CD4-positive, alpha-beta T cell treated with Interleukin-2 at 100 ng/mL for 4 hours (primary cell): ENCODE results near the gene DNAJC6.
A peak's percentile ranks its signal among the peaks of the same experiment; 100 is the strongest.

Experiments
- DNase-seq: peaks from one replicate; pipeline ENCODE4 v3.0.0-alpha.2; 2020; ENCODE audit warnings: low spot score

The DNAJC6 gene

GRCh38 chr1:65407877-65408276 lies 98.5 kb downstream of the DNAJC6 start:
- DNase-seq, result no peak

DNA sequence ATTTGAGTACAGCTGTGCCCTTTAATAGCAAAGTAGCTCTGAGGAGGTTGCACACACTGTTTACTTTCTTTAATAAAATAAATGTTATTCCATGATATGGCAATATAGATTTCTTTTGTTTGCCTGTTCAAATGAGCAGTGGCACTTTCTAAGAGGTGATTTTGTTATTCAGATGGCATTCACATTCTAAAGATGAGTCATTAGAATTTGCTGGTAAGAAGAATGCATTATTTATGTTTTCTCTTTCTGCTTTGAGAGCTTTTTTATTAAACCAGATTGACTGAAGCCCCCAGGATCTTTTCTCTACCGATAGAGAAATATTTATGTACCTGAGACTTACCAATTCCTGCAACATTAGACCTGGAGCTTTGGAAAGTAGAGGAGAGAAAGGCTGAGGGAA lies 100.0 kb downstream of the DNAJC6 start:
- DNase-seq, result no peak

GRCh38 chr1:65409816-65410326 lies 100.5 kb downstream of the DNAJC6 start:
- no peak for DNase-seq

DNA sequence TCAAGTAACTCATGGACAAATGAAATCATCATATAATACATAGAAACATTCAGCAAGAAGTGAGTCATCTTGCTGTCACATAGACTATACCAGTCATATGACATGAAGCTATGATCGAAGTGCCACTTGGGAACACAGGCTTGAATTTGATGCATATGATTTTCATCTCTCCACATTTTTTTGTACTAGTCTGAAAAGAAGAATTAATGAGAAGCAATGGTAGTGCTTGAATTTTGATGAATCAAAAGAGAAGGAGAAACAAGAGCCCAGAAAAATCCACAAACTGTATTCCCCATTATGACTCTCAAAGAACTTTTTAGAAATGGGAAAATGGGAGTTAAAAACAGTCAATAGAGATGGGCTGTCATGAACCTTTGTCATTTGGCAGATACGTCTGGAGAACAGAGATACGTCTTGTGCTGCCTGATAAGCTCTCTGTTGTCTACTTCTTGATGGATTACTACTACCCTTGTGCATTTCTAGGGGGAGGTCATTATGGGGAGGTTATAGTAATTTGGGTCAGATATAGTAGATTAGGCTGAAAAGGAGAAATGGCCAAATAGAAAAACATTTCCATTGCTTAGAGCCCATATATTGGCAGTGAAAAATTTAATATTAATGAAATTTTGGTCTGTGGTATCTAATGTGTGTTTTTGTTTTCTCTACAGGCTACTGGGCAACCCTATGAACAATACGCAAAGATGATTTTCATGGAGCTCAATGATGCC lies 103.1 kb downstream of the DNAJC6 start:
- no peak for DNase-seq

- no peak for DNase-seq
Observed at GRCh38 chr1:65412984-65413375, 103.6 kb downstream of the DNAJC6 start.

GRCh38 chr1:65414538-65414937 lies 105.2 kb downstream of the DNAJC6 start:
- DNase-seq, result no peak

GRCh38 chr1:65416767-65417166 lies 107.4 kb downstream of the DNAJC6 start:
- no peak for DNase-seq

- DNase-seq, result no peak
Observed at GRCh38 chr1:65417729-65418128, 108.4 kb downstream of the DNAJC6 start.

- DNase-seq, result no peak
Observed at GRCh38 chr1:65418522-65419185, 109.3 kb downstream of the DNAJC6 start.

- DNase-seq, result peak; percentile 99
Observed at GRCh38 chr1:65419681-65420589, 110.6 kb downstream of the DNAJC6 start.

- DNase-seq, result no peak
Observed at GRCh38 chr1:65420590-65421350, 111.4 kb downstream of the DNAJC6 start, which contains the start of the genes LEPR and LEPROT. Gene LEPR (plus strand): TSS chr1:65420668. CDS start chr1:65565566, 144,898 bp downstream. Gene LEPROT (plus strand): TSS chr1:65420668. CDS start chr1:65420725, 57 bp downstream.

DNA sequence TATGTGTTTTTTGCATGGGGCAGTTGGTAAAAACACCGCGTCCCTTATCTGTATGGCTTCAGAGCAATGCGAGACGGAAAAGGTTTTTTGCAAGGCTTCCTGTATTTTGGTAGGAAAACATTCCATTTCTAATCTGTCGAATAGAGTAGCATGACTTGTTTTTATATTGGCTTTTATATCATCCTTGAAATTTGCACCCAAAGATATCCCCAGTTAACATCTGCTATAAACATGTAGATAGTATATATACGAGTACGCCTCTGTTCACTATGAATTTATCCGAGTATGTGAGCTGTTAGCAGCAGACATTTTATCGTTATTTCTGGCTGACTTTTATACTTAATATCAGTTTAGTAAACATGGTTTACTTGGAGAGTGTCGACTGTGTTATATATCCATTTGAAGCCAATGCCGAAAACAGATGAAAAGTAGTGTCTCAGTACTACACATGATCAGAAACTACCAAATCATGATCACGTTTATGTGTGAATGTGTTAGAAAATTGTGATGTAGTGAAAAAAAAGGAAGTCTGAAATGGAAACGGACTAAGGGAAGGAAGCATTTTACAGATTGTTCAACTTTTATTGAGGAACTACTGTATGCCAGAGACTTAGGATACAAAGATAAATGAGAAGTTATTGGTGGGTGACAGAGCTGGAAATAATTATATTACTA lies 112.1 kb downstream of the DNAJC6 start:
- DNase-seq, result no peak

DNA sequence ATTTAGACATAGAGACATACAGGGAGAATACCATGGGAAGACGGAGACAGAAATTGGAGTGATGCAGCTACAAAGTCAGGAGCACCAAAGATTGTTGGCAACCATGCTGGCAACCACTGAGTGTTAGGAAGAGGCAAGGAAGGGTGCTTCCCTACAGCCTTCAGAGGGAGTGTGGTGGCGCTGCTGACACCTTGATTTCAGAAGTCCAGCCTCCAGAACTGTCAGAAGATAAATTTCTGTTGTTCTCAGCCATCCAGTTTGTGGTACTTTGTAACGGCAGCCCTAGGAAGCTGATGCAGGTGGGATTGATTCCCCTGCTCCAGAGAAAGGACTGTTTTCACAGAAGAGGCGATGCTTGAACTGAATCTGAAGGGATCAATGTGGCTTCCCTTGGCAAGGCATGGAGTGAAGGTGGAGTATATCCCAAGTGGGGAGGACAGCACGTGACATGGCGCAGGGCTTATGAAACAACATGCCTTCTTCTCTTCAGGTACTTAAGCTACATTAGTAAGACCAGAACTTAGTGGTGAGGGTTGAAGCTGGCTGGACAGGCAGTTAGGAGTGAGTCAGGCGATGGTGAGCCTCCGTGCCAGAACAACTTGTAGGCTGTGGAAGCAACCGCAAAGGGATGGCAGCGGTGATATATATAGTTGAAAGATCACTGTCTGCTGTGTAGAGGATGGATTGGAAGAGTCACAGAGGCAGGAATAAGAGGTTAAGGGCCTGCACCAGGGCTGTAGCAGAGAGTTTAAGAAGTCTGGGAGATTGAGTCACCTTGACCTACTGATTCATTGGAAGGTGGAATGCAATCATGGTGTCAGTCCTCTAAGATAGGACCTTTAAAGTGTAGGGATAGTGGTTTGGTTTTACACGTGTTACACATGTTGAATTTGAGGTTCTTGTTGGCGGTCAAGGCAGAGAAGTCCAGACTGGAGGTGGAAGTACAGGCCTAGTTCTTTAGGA lies 113.2 kb downstream of the DNAJC6 start:
- DNase-seq, result no peak

DNA sequence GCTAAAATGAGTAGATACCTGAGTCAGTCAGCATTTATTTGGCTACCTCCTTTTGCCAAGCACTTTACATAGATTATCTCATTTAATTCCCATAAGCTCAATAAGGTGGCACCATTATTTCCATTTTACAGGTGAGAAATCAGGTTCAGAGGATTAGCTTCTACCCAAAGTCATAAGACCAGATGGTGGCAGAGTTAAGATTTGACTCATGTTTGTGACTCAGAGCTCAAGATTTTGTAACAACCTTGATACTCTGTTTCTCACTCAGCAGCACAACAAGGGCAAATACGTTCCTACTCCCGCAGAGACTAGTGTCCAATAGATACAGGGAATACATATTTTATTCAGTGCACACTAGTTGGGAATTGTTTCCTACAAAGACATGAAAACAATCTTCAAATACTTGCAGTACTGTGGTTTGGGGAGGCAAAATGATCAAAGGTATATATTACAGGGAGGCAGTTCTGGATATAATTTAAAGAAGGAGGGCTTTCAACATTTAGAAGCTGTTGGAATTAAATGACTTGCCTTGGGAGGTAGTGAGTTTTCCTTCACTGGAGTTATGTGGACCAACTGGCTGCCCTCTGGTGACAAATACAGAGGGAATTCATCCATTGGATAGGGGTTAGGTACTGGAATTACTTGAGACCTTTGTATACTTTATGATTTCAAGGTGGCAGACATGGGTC lies 114.7 kb downstream of the DNAJC6 start:
- peak; percentile 23 for DNase-seq

DNA sequence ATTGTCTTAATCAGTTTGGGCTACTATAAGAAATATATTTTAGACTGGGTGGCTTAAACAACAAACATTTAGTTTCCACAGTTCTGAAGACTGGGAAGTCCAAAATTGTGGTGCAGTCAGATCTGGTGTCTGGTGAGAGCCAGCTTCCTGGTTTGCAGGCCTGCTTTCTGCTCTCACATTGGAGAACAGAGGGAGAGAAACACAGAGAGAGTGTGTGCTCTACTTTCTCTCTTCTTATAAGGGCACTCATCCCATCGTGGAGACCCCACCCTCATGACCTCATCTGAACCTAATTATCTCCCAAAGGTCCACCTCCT lies 115.2 kb downstream of the DNAJC6 start:
- no peak for DNase-seq

DNA sequence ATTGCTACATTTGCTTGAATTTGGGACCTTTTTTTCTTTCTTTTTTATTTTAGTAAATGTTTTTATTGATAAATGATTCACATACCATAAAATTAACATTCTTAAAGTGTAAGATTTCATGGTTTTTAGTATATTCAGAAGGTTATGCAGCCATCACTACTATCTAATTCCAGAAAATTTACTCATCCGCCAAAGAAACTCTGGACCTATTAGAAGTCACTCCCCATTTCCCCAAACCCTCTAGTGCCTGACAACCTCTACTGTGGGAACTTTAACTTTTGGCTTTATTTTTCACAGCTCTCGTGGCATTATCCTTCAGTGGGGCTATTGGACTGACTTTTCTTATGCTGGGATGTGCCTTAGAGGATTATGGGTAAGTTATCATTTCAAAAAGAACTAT lies 115.7 kb downstream of the DNAJC6 start:
- no peak for DNase-seq

DNA sequence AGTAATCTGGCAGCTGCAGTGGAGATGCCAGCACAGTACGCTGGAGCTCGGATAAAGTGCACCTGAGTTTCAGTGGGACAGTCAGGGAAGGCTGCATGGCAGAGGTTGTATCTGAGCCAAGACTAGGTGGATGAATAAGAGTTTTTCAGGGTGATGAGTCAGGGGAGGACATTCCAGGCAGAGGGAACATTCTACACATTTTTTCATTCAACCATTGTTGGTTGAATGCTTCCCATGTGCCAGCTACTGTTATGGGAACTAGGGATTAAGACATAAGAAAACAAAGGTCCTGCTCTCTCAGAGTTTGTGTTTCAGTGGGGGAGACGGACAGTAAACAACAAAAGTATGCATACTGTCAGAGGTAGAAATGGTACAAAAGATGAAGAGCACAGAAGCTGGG lies 116.4 kb downstream of the DNAJC6 start:
- DNase-seq, result no peak

DNA sequence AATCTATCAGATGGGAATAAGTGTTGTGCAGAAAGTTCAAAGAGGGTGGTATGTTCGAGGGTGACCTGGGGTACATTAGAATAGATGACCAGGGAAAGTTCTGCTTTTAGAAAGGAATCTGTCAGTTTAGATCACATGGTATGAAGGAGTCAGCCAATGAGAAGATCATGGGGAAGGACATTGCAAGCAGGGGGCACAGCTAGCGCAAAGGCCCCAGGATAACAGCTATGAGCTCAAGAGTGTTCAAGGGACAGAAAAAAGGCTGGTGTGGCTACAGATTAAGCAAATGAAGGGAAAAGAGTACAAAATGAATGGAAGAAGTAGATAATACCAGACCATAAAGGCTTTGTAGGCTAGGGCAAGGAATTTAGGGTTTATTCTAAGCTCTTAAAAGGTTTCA lies 119.7 kb downstream of the DNAJC6 start:
- DNase-seq, result no peak

DNA sequence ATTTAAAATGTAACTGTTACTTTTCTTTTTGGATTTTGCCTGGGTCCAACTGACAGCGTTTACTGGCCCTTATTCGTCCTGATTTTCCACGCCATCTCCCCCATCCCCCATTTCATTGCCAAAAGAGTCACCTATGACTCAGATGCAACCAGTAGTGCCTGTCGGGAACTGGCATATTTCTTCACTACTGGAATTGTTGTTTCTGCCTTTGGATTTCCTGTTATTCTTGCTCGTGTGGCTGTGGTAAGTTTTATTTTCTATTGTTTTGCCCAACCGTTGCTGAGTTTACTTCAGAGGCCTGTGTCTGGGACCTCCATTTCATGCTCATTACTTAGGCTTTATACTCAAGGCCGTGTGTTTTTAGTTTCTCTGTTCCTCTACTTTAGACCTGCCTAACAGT lies 120.5 kb downstream of the DNAJC6 start:
- DNase-seq, result no peak
